Measurements from ENCODE around the gene RNF115. TPM values are rescaled to one million over a fixed set of nuclear protein-coding genes. Genes with fewer than 3 reads are reported as not detected.
"Not testable (repeated sequence)": the region's sequence is repeated elsewhere in the genome, so short reads cannot be mapped to it uniquely, and the experiment has no call there.

Gene RNF115
- total RNA-seq, 1 experiment from 2014 or later: 9.5 TPM

DNA sequence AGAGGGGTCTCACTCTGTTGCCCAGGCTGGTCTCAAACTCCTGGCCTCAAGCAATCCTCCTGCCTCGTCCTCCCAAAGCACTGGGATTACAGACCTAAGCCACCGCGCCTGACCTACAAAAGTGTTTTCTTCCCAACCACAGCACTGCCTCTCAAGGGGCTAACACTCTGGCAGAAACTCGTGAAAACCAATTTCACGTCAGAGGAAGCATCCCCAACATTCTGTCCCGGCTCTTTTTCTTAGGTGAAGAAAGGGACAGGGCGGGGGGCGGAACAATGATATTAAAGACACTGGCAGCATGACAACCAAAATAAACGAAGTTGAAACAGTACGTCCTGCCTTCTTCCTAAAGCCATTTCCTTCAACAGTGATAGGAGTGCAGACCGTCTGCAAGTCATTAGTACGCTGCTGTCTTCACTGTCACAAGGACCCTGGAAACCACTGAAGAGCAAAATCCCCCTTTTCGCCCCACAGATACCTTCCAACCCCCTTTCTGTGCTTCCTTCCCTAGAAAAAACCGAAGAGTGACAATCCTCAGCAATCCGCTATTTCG lies 1.0 kb downstream of the RNF115 start:
- H3K9me2 ChIP-seq (ENCODE audit: insufficient read depth); BruUV-seq (replicated peaks); H3K27ac ChIP-seq (ENCODE audit: low read depth, low read length); H3K9me3 ChIP-seq (ENCODE audit: control insufficient read depth in 1 of 2, insufficient read depth in 1 of 2, low read depth in 1 of 2, low read length in 2 of 2); H3K9ac ChIP-seq (ENCODE audit: low read length); CTCF ChIA-PET; DNase-seq (ENCODE audit: low read depth, low spot score); H3K4me3 ChIP-seq (replicated peaks in 1 of 2; ENCODE audit: low read depth in 1 of 2, low read length in 2 of 2); ATAC-seq; RAD21 ChIA-PET (ENCODE audit: low non-redundant PET in 1 of 2, low total read pairs in 2 of 2, uncharacterized antibody in 2 of 2, unreplicated experiment in 2 of 2); H2AFZ ChIP-seq (ENCODE audit: low read depth, low read length, poor library complexity, severe bottlenecking); H3K27me3 ChIP-seq (ENCODE audit: insufficient read depth, low read length); POLR2A ChIA-PET; H4K20me1 ChIP-seq (ENCODE audit: insufficient read depth): not testable (repeated sequence)
- H3K4me1 ChIP-seq (ENCODE audit: control insufficient read depth in 1 of 2, insufficient read depth in 2 of 2, low read length in 2 of 2): peaks cover 7 to 15% of the 10 kb centered on the region in 2 experiments; a peak in 3 of 4 replicates
- 0 out of 2 replicates have a peak overlapping the region, but pooled peaks have one; percentile 28 for H3K4me2 ChIP-seq (ENCODE audit: low read length)
- intact Hi-C loops (cut with micrococcal nuclease): loop anchor here (5.0 kb wide), 1 partner anchor 41 kb away; no protein-coding TSS in a partner anchor
- H3K79me2 ChIP-seq (ENCODE audit: insufficient read depth, low read length): peaks cover 36% of the 10 kb centered on the region
- peaks cover 15 to 18% of the 10 kb centered on the region in 2 experiments; a peak in 3 of 4 replicates for H3K36me3 ChIP-seq (ENCODE audit: control insufficient read depth in 1 of 2, insufficient read depth in 2 of 2, low read length in 2 of 2)

DNA sequence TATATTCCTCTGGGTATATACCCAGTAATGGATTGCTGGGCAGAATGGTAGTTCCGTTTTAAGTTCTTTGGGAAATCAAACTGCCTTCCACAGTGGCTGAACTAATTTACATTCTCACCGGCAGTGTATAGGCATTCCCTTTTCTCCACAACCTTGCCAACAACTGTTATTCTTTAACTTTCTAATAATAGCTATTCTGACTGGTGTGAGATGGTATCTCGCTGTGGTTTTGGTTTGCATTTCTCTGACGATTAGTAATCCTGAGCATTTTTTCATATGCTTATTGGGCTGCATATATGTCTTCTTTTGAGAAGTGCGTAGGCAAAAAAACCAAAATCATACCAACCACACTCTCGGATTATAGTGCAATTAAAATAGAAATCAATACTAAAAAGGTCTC lies 5.8 kb downstream of the RNF115 start:
- H2AFZ ChIP-seq (ENCODE audit: low read depth, low read length, poor library complexity, severe bottlenecking); H3K9me2 ChIP-seq (ENCODE audit: insufficient read depth); H3K79me2 ChIP-seq (ENCODE audit: insufficient read depth, low read length); H3K9ac ChIP-seq (ENCODE audit: low read length); BruUV-seq (replicated peaks); intact Hi-C loops (cut with micrococcal nuclease); H3K36me3 ChIP-seq (ENCODE audit: control insufficient read depth in 1 of 2, insufficient read depth in 2 of 2, low read length in 2 of 2); RAD21 ChIA-PET (ENCODE audit: low non-redundant PET in 1 of 2, low total read pairs in 2 of 2, uncharacterized antibody in 2 of 2, unreplicated experiment in 2 of 2); CTCF ChIA-PET; H4K20me1 ChIP-seq (ENCODE audit: insufficient read depth); DNase-seq (ENCODE audit: low read depth, low spot score); H3K4me3 ChIP-seq (replicated peaks in 1 of 2; ENCODE audit: low read depth in 1 of 2, low read length in 2 of 2); H3K9me3 ChIP-seq (ENCODE audit: control insufficient read depth in 1 of 2, insufficient read depth in 1 of 2, low read depth in 1 of 2, low read length in 2 of 2); H3K27me3 ChIP-seq (ENCODE audit: insufficient read depth, low read length); POLR2A ChIA-PET: not testable (repeated sequence)
- Histone ChIP-seq H3K4me1 (ENCODE audit: control insufficient read depth in 1 of 2, insufficient read depth in 2 of 2, low read length in 2 of 2) (peaks cover 5 to 13% of the 10 kb centered on the region in 2 experiments; a peak in 3 of 4 replicates), H3K4me2 (ENCODE audit: low read length) (peak overlapping the region; percentile 63), H3K27ac (ENCODE audit: low read depth, low read length) (peak overlapping the region; percentile 45; the same call in 1 of the 2 replicates)
- peak; percentile 72 for ATAC-seq

DNA sequence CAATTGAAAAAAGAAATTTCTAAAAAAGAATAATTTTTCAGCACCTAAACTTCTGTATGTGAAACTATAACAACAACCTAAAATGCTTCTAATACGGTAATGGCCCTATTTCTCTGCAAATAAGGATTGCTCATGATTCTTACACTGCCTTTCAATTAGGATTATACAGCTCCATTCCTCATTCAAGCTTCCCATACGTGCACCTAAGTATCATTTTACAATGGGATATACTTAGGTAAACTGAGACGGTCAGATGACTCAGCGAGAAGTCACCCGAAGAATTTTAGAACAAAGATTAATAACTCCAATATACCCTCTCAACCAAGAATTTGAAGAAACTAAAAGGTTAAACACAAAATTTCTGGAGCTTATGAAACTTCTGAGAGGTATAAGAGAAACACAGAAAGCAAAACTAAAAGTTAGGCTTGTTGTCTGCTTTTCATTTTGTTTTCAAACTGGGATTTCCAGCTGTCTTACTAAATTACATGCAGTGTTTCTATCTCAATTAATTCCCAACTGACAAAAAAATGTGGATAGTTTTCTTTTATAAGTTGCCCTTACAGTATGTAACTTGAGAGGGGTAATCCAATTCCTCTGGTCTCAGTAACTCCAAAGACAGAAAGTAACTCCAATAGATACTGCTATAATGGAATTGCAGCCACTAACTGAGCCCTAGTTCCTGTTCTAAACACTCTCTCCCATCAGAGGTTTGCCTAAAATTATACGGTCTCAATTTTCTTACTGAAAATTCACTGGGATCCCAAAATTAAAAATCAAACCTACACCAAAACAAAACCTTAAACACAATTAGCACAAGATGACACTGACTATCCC lies 10.7 kb downstream of the RNF115 start:
- H3K9me2 ChIP-seq (ENCODE audit: insufficient read depth); DNase-seq (ENCODE audit: low read depth, low spot score); H3K9me3 ChIP-seq (ENCODE audit: control insufficient read depth in 1 of 2, insufficient read depth in 1 of 2, low read depth in 1 of 2, low read length in 2 of 2); RAD21 ChIA-PET (ENCODE audit: low non-redundant PET in 1 of 2, low total read pairs in 2 of 2, uncharacterized antibody in 2 of 2, unreplicated experiment in 2 of 2); POLR2A ChIA-PET; BruUV-seq (replicated peaks); H3K27me3 ChIP-seq (ENCODE audit: insufficient read depth, low read length); H4K20me1 ChIP-seq (ENCODE audit: insufficient read depth); H3K9ac ChIP-seq (ENCODE audit: low read length); H3K36me3 ChIP-seq (ENCODE audit: control insufficient read depth in 1 of 2, insufficient read depth in 2 of 2, low read length in 2 of 2); intact Hi-C loops (cut with micrococcal nuclease); CTCF ChIA-PET; H2AFZ ChIP-seq (ENCODE audit: low read depth, low read length, poor library complexity, severe bottlenecking); H3K4me1 ChIP-seq (ENCODE audit: control insufficient read depth in 1 of 2, insufficient read depth in 2 of 2, low read length in 2 of 2): not testable (repeated sequence)
- Histone ChIP-seq H3K4me3 (replicated peaks in 1 of 2; ENCODE audit: low read depth in 1 of 2, low read length in 2 of 2) (peak overlapping the region in 1 of 2 experiments; percentile 20; a peak in 1 of 4 replicates), H3K27ac (ENCODE audit: low read depth, low read length) (peak overlapping the region; percentile 45; the same call in 1 of the 2 replicates), H3K4me2 (ENCODE audit: low read length) (peak overlapping the region; percentile 49), H3K79me2 (ENCODE audit: insufficient read depth, low read length) (peaks cover 11% of the 10 kb centered on the region)
- ATAC-seq: peak; percentile 78

Measured in HCT116 (cell line).